H1 (cell line): Measurements from ENCODE around the gene SBF2. TPM values are rescaled to one million over a fixed set of nuclear protein-coding genes. Genes with fewer than 3 reads are reported as not detected.

Source experiments
- GABPA ChIP-seq: IDR thresholded peaks from 2 replicates; pipeline ENCODE4 v1.6.1; 2011; ENCODE audit warnings: mild to moderate bottlenecking, low read length, moderate library complexity, borderline replicate concordance; ENCODE audit not compliant: insufficient read depth
- polyA plus RNA-seq, 7 experiments: library from polyadenylated mRNA; depleted of rRNA in 3 of 7; stranded (reverse) in 5 of 7; unstranded in 2 of 7; fragments of >200 nt in 5 of 7; fragments of 200-250 nt in 2 of 7; gene quantifications; 1 replicate in 5 of 7; 2 replicates in 1 of 7; 4 replicates in 1 of 7; pipeline versions ENCODE4 v1.2.1 to v1.2.3, GENCODE V29; 2011 to 2013; ENCODE audit warnings: missing spikeins in 2 of 7, mixed read lengths in 2 of 7
- total RNA-seq: library from RNA; stranded (reverse); fragmentation: NEBNext Ultra II Directional; extraction: Animal tissue kit (Norgen Biotek cat#: 25700); gene quantifications from 2 replicates; pipeline ENCODE4 v1.2.1, GENCODE V29; 2021

The SBF2 gene
- total and polyA plus RNA-seq, 2 of the 8 experiments (the other 6 are each of a cell fraction or from before 2014, with no cell fraction given) = 36.7 to 50.5 TPM

GRCh38 chr11:9826390-9826789 is 467.6 kb downstream of the SBF2 start (continued):
- TF ChIP-seq GABPA = no peak
- TF ChIP-seq, all 59 proteins: peak for 0
